HUES64 (cell line): Measurements from ENCODE around the gene GSC2.

Experiments
- H3K27ac ChIP-seq: 2 replicates; pipeline ENCODE4 v1.7.0; 2013; ENCODE audit warnings: low read depth, low read length, inconsistent platforms
- H3K27me3 ChIP-seq: 2 replicates; pipeline ENCODE4 v1.6.1; 2013; ENCODE audit warnings: mild to moderate bottlenecking, low read length; ENCODE audit not compliant: insufficient read depth
- H3K36me3 ChIP-seq: 2 replicates; pipeline ENCODE4 v1.6.1; 2013; ENCODE audit warnings: mild to moderate bottlenecking, low read length; ENCODE audit not compliant: insufficient read depth
- H3K4me1 ChIP-seq: 2 replicates; pipeline ENCODE4 v1.6.1; 2013; ENCODE audit warnings: mild to moderate bottlenecking, low read length, moderate library complexity; ENCODE audit not compliant: insufficient read depth
- H3K4me3 ChIP-seq: 2 replicates; pipeline ENCODE4 v1.5.1; 2013; ENCODE audit warnings: mild to moderate bottlenecking, low read length, moderate library complexity
- H3K9ac ChIP-seq: 2 replicates; pipeline ENCODE4 v1.6.1; 2013; ENCODE audit warnings: mild to moderate bottlenecking, low read depth, low read length
- H3K9me3 ChIP-seq: 2 replicates; pipeline ENCODE4 v1.6.1; 2013; ENCODE audit warnings: low read depth, low read length; ENCODE audit not compliant: insufficient read depth
- WGBS: fragments of 150-250, 120-280 bp; methylation state at CpG from one replicate; pipeline ENCODE4 v1.1.7; 2013; ENCODE audit warnings: missing lambda C conversion rate; 5-methylcytosine and 5-hydroxymethylcytosine counted together

Gene GSC2

DNA sequence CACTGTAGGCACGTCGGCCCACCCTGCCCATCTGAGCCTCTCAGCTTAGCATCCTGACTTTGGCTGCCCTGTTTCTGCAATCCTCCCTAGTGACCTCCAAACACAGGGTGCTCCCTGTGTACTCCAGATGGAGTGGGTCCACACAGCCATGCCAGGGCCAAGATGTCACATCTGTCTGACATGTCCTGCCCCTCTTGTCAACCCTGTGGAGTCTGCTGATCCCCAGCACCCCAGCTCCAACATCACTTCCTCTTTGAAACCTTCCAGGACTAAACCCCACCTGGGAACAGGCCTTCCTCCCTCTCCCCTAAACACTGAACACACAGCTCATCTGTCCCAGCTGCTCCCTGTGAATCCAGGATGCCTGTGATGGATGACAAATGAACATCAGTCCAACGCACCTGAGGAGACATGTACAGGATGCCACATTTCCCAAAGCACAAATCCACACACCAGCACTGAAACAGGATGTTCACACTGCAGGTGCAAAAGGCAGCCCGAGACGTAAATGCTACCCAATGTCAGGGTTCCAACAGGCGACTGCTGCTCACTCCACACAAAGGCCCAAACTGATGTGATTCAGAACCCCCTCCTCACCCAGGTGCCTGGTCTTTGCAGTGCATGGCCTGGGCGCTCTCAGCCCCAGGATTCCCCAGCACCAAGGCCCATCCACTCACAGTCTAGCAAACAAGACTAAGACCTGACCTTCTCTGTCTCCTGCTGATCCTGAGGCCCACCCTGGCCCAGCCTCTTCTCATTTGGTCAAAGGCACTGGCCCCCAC lies 21.0 kb downstream of the GSC2 start:
- no peaks in the 10 kb centered on the region for H3K9me3 ChIP-seq
- 87% methylated on average over 7 of the region's 7 CpGs for WGBS
- H3K27ac ChIP-seq, result no peak overlapping the region
- H3K36me3 ChIP-seq, result peaks cover 21% of the 10 kb centered on the region
- no peak overlapping the region for H3K4me3 ChIP-seq
- H3K4me1 ChIP-seq, result no peaks in the 10 kb centered on the region
- H3K9ac ChIP-seq, result no peak overlapping the region
- H3K27me3 ChIP-seq, result no peaks in the 10 kb centered on the region

GRCh38 chr22:19128009-19128401 lies 22.1 kb downstream of the GSC2 start:
- no peak overlapping the region for H3K9ac ChIP-seq
- 0 out of 2 replicates have a peak, but pooled peaks cover 3% of the 10 kb centered on the region for H3K4me1 ChIP-seq
- H3K4me3 ChIP-seq, result no peak overlapping the region
- WGBS, result 88% methylated on average over 7 of the region's 7 CpGs
- H3K27me3 ChIP-seq, result no peaks in the 10 kb centered on the region
- H3K9me3 ChIP-seq, result no peaks in the 10 kb centered on the region
- peaks cover 12% of the 10 kb centered on the region; the same call in 1 of the 2 replicates for H3K36me3 ChIP-seq
- H3K27ac ChIP-seq, result no peak overlapping the region

DNA sequence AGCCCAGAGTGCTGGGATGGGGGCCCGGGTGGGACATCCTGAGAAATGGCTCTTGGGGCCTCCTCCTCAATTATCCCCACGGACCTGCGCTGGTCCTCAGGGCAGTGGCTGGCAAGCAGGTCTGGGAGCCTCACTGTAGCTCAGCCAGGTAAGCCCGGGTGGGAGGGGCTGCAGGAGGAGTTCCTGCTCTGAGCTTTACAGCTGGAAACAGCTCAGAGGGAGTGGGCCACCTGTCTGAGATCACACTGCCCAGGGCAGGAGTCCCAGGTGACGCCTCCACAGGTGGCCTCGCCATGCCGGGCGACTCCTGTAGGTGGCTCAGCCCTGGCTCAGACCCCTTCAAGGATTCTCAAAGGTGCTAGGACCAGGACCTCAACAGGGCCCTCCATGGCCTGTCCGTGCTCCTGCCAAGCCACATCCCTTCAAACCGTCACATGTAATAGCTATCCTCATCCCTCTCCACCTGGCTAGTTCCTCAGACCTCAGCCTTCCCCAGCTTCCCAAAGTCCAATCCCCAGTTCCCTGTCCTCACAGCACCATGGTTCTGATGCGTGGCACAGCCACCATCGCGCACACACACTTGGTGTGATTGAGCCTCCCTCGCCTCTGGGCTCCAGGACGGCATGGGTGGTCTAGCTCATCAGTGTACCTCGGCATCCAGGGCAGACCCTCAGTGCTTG lies 22.6 kb downstream of the GSC2 start:
- Histone ChIP-seq H3K27me3 (no peaks in the 10 kb centered on the region), H3K9me3 (no peaks in the 10 kb centered on the region), H3K4me1 (0 out of 2 replicates have a peak, but pooled peaks cover 3% of the 10 kb centered on the region), H3K9ac (no peak overlapping the region), H3K4me3 (no peak overlapping the region), H3K27ac (no peak overlapping the region), H3K36me3 (peaks cover 7% of the 10 kb centered on the region; the same call in 1 of the 2 replicates)
- WGBS, result 92% methylated on average over 16 of the region's 16 CpGs

- Histone ChIP-seq H3K4me3 (no peak overlapping the region), H3K9me3 (no peaks in the 10 kb centered on the region), H3K27ac (no peak overlapping the region), H3K9ac (no peak overlapping the region), H3K4me1 (0 out of 2 replicates have a peak, but pooled peaks cover 3% of the 10 kb centered on the region), H3K27me3 (no peaks in the 10 kb centered on the region), H3K36me3 (peaks cover 4% of the 10 kb centered on the region; the same call in 1 of the 2 replicates)
- WGBS, result 90% methylated on average over 19 of the region's 19 CpGs
Measured at GRCh38 chr22:19126309-19127273, 23.5 kb downstream of the GSC2 start.

DNA sequence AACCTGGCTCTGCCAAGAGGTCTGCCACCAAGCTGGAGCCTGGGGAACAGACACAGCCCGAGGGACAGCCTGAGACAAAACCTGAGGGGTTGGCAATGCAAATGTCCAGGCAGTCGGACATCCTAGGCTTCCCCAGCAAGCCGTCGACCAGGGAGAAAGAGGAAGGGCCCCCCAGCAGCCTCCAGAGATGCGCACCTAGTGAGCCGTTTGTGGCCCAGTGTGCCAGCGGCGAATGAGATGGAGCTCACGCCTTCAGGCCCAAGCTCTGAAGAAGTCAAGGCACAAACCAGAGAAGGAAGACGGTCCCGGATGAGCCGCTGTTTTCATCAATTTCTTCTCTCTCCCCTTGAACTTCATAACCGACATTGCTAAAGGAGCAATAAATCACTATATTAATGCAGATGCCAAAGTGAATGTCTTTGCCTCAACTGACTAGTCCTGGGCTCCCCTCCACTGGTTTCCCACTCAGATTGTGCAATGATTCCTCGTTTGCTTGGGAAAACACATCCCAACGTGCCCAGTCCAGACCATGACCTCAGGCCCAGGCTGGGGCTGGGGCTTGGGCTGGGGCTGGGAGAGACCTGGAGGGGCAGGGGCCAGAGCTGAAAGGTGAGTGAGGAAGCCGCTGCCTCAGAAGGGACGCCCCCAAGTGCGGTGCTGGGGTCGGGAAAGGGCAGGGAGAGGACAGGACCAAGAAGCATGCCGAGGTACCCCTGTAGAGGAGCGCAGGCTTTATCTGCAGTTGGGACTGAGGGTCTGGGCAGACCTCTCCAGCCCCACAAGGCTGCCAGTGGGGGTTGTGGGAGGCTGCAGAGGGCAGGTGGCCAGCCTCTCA lies 24.4 kb downstream of the GSC2 start:
- Histone ChIP-seq H3K4me3 (no peak overlapping the region), H3K27ac (no peak overlapping the region), H3K9ac (no peak overlapping the region), H3K4me1 (peaks cover 9% of the 10 kb centered on the region; the same call in 1 of the 2 replicates), H3K27me3 (no peaks in the 10 kb centered on the region), H3K36me3 (no peaks in the 10 kb centered on the region), H3K9me3 (no peaks in the 10 kb centered on the region)
- WGBS, result 86% methylated on average over 21 of the region's 21 CpGs

DNA sequence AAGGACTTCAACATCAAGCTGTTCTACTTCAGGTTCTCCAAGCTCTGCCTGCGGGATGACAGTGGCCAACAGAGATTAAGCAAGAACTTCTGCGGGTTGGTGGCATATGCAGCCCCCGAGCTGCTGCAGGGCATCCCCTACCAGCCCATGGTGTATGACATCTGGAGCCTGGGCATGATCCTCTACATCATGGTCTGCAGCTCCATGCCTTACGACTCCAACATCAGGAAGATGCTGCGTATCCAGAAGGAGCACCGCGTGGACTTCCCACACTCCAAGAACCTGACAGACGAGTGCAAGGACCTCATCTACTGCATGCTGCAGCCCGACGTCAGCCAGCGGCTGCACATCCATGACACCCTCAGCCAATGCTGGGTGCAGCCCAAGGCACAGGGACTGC lies 25.1 kb downstream of the GSC2 start:
- no peaks in the 10 kb centered on the region for H3K9me3 ChIP-seq
- WGBS, result 93% methylated on average over 11 of the region's 11 CpGs
- H3K36me3 ChIP-seq, result peaks cover 3% of the 10 kb centered on the region; the same call in 1 of the 2 replicates
- peaks cover 15% of the 10 kb centered on the region; the same call in 1 of the 2 replicates for H3K4me1 ChIP-seq
- no peak overlapping the region for H3K4me3 ChIP-seq
- H3K27ac ChIP-seq, result no peak overlapping the region
- H3K27me3 ChIP-seq, result no peaks in the 10 kb centered on the region
- H3K9ac ChIP-seq, result no peak overlapping the region

DNA sequence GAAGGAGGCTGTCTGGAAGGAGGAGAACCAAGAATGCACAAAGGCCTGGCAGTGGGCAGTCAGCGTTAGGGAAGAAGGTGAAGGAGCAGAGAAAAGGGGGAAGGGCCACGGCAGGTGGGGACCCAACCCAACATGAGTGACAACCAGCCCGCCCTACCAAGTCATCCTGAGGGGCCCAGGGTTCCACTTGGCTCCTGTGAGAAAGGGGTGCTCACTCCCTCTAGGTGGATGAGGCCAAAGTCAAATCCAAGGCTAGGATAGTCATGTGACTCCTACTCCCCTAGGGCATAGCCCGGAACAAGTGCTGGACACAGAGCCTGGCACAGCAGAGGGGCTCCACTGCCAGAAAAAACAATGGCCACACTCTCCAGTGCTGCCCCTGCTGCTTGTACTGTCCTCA lies 25.7 kb downstream of the GSC2 start:
- H3K4me1 ChIP-seq, result peaks cover 15% of the 10 kb centered on the region; the same call in 1 of the 2 replicates
- no peaks in the 10 kb centered on the region for H3K27me3 ChIP-seq
- H3K9me3 ChIP-seq, result no peaks in the 10 kb centered on the region
- H3K4me3 ChIP-seq, result no peak overlapping the region
- H3K36me3 ChIP-seq, result peaks cover 5% of the 10 kb centered on the region; the same call in 1 of the 2 replicates
- WGBS, result 75% methylated on average over 4 of the region's 4 CpGs
- H3K27ac ChIP-seq, result no peak overlapping the region
- H3K9ac ChIP-seq, result no peak overlapping the region

- Histone ChIP-seq H3K27me3 (no peaks in the 10 kb centered on the region), H3K9ac (no peak overlapping the region), H3K9me3 (no peaks in the 10 kb centered on the region), H3K36me3 (peaks cover 8% of the 10 kb centered on the region; the same call in 1 of the 2 replicates), H3K4me1 (peaks cover 15% of the 10 kb centered on the region; the same call in 1 of the 2 replicates), H3K27ac (no peak overlapping the region), H3K4me3 (no peak overlapping the region)
- WGBS, result 93% methylated on average over 4 of the region's 4 CpGs
Measured at GRCh38 chr22:19123936-19124335, 26.2 kb downstream of the GSC2 start.

GRCh38 chr22:19122752-19123492 lies 27.2 kb downstream of the GSC2 start:
- Histone ChIP-seq H3K4me3 (peak overlapping the region; percentile 66), H3K4me1 (peaks cover 15% of the 10 kb centered on the region; the same call in 1 of the 2 replicates), H3K9ac (peak overlapping the region; percentile 52), H3K27ac (0 out of 2 replicates have a peak overlapping the region, but pooled peaks have one; percentile 12), H3K36me3 (peaks cover 14% of the 10 kb centered on the region), H3K9me3 (no peaks in the 10 kb centered on the region), H3K27me3 (no peaks in the 10 kb centered on the region)
- 16% methylated on average over 27 of the region's 27 CpGs for WGBS
